ENCODE measurements around the gene WDR41.
"Not testable (repeated sequence)": the region's sequence is repeated elsewhere in the genome, so short reads cannot be mapped to it uniquely, and the experiment has no call there.

WDR41 gene

DNA sequence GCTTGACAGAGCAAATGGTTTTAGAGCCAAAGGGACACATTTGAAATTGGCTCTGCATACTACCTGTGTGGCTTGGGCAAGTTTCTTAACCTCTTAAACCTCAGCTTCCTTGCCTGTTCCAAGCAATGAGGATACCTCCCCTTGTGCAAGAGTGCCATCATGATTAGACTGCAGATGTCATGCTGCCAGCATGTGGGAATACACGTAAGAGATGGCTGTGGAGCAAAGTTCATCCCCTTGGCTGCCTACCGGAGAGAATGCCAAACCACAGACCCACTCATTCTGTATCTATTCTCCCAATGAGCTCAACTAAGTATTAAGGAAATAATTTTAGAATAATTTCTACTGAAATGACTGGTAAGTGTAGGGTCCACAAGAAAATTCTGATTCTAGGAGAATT is 101.3 kb downstream of the WDR41 start:
- Histone ChIP-seq H3K27me3 (ENCODE audit: control insufficient read depth in 1 of 2, insufficient read depth in 2 of 2, low read length in 2 of 2) (no peaks in the 10 kb centered on the region), H3K27ac (ENCODE audit: low read length) (no peak overlapping the region), H3K36me3 (ENCODE audit: control insufficient read depth in 2 of 2, insufficient read depth in 2 of 2, low read length in 2 of 2) (no peaks in the 10 kb centered on the region), H3K9me3 (ENCODE audit: control insufficient read depth in 2 of 2, low read length in 2 of 2) (no peaks in the 10 kb centered on the region), H3K4me1 (ENCODE audit: control insufficient read depth, insufficient read depth, low read length) (peaks cover 18% of the 10 kb centered on the region), H3K4me3 (ENCODE audit: low read length in 2 of 2) (peak overlapping the region in 1 of 2 donors; percentile 8), H3K9ac (ENCODE audit: low read length in 2 of 2) (no peak overlapping the region)

DNA sequence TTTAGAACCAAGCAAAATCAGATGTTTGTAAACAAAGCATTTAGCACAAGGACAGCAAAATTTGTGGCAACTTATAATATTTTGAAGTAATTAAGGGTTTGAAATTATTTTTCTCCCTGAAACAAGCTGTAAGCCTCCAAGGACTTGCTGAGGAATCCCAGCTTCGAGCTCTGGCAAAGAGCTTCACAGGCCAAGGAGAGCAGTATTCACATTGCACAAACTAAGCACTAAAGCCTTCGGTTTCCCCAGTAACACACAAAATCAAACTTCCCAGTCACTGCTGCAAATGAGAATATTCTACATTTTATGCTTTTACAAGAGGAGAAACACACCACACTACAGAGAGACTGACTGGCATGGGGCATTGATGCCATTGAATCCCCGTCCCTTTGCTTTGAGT is 101.9 kb downstream of the WDR41 start:
- no peak overlapping the region for H3K9ac ChIP-seq (ENCODE audit: low read length in 2 of 2)
- H3K4me1 ChIP-seq (ENCODE audit: control insufficient read depth, insufficient read depth, low read length), result peaks cover 18% of the 10 kb centered on the region
- peak overlapping the region; percentile 6 for H3K27ac ChIP-seq (ENCODE audit: low read length)
- H3K36me3 ChIP-seq (ENCODE audit: control insufficient read depth in 2 of 2, insufficient read depth in 2 of 2, low read length in 2 of 2), result no peaks in the 10 kb centered on the region
- peak overlapping the region in 1 of 2 donors; percentile 8 for H3K4me3 ChIP-seq (ENCODE audit: low read length in 2 of 2)
- no peaks in the 10 kb centered on the region for H3K27me3 ChIP-seq (ENCODE audit: control insufficient read depth in 1 of 2, insufficient read depth in 2 of 2, low read length in 2 of 2)
- H3K9me3 ChIP-seq (ENCODE audit: control insufficient read depth in 2 of 2, low read length in 2 of 2), result no peaks in the 10 kb centered on the region

DNA sequence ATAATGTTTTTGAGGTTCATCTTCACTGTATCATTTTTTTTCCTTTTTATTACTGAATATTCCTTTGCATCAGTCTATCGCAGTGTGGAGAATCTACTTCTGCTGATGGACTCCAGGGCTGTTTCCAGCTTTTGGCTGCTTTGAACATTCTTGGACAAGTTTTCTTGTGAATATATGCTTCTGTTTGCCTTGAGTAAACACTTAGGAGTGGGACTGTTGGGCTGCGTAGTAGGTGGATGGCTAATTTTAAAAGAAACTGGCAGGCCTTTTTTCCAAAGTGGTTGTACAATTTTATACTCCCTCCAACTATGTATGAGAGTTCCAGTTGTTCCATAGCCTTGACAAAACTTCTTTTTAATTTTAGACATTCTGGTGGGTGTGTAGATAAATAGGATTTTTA is 102.4 kb downstream of the WDR41 start:
- H3K9ac ChIP-seq (ENCODE audit: low read length in 2 of 2), result no peak overlapping the region
- H3K4me1 ChIP-seq (ENCODE audit: control insufficient read depth, insufficient read depth, low read length), result peaks cover 18% of the 10 kb centered on the region
- H3K27ac ChIP-seq (ENCODE audit: low read length), result peak overlapping the region; percentile 6
- H3K27me3 ChIP-seq (ENCODE audit: control insufficient read depth in 1 of 2, insufficient read depth in 2 of 2, low read length in 2 of 2), result no peaks in the 10 kb centered on the region
- no peaks in the 10 kb centered on the region for H3K36me3 ChIP-seq (ENCODE audit: control insufficient read depth in 2 of 2, insufficient read depth in 2 of 2, low read length in 2 of 2)
- H3K9me3 ChIP-seq (ENCODE audit: control insufficient read depth in 2 of 2, low read length in 2 of 2), result no peaks in the 10 kb centered on the region
- H3K4me3 ChIP-seq (ENCODE audit: low read length in 2 of 2), result peak overlapping the region in 1 of 2 donors; percentile 22

DNA sequence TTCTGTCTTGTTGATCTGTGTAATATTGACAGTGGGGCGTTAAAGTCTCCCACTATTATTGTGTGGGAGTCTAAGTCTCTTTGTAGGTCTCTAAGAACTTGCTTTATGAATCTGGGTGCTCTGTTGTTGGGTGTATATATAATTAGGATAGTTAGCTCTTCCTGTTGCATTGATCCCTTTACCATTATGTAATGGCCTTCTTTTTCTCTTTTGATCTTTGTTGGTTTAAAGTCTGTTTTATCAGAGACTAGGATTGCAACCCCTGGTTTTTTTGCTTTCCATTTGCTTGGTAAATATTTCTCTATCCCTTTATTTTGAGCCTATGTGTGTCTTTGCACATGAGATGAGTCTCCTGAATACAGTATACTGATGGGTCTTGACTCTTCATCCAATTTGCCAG is 105.8 kb downstream of the WDR41 start:
- not testable (repeated sequence) for H3K27ac ChIP-seq (ENCODE audit: low read length); H3K9ac ChIP-seq (ENCODE audit: low read length in 2 of 2); H3K9me3 ChIP-seq (ENCODE audit: control insufficient read depth in 2 of 2, low read length in 2 of 2); H3K27me3 ChIP-seq (ENCODE audit: control insufficient read depth in 1 of 2, insufficient read depth in 2 of 2, low read length in 2 of 2); H3K36me3 ChIP-seq (ENCODE audit: control insufficient read depth in 2 of 2, insufficient read depth in 2 of 2, low read length in 2 of 2); H3K4me3 ChIP-seq (ENCODE audit: low read length in 2 of 2)
- H3K4me1 ChIP-seq (ENCODE audit: control insufficient read depth, insufficient read depth, low read length), result peaks cover 18% of the 10 kb centered on the region

DNA sequence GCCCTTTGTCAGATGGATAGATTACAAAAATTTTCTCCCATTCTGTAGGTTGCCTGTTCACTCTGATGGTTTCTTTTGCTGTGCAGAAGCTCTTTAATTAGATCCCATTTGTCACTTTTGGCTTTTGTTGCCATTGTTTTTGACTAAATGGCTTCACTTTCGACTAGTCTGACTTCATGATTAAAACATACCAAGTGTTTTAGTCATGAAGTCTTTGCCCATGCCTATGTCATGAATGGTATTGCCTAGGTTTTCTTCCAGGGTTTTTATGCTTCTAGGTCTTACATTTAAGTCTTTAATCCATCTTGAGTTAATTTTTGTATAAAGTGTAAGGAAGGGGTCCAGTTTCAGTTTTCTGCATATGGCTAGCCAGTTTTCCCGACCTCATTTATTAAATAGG is 108.8 kb downstream of the WDR41 start:
- not testable (repeated sequence) for H3K9ac ChIP-seq (ENCODE audit: low read length in 2 of 2); H3K36me3 ChIP-seq (ENCODE audit: control insufficient read depth in 2 of 2, insufficient read depth in 2 of 2, low read length in 2 of 2); H3K9me3 ChIP-seq (ENCODE audit: control insufficient read depth in 2 of 2, low read length in 2 of 2); H3K4me1 ChIP-seq (ENCODE audit: control insufficient read depth, insufficient read depth, low read length); H3K27me3 ChIP-seq (ENCODE audit: control insufficient read depth in 1 of 2, insufficient read depth in 2 of 2, low read length in 2 of 2); H3K27ac ChIP-seq (ENCODE audit: low read length); H3K4me3 ChIP-seq (ENCODE audit: low read length in 2 of 2)
